Measurements from ENCODE around the gene SEBOX.

The SEBOX gene

GRCh38 chr17:28364665-28365363 is at the start of gene SEBOX:
Gene SEBOX, minus strand, starts transcription at chr17:28365199. Its CDS starts 48 bp downstream, at chr17:28365151.
- DNase-seq, result no peak

- DNase-seq, result no peak
Observed at GRCh38 chr17:28413804-28414203, 48.8 kb upstream of the SEBOX start.

- DNase-seq, result no peak
Observed at GRCh38 chr17:28412099-28412498, 47.1 kb upstream of the SEBOX start.

- no peak for DNase-seq
Observed at GRCh38 chr17:28407974-28408306, 42.9 kb upstream of the SEBOX start.

GRCh38 chr17:28407130-28407973 is 42.4 kb upstream of the SEBOX start:
- no peak for DNase-seq

GRCh38 chr17:28406473-28406814 is 41.4 kb upstream of the SEBOX start:
- DNase-seq, result peak; percentile 29

- DNase-seq, result peak; percentile 40
Observed at GRCh38 chr17:28405632-28406472, 40.9 kb upstream of the SEBOX start, which contains the start of gene SLC46A1. Gene SLC46A1, minus strand, starts transcription at chr17:28406212. Its CDS starts 98 bp downstream, at chr17:28406114.

GRCh38 chr17:28404812-28405570 is 40.0 kb upstream of the SEBOX start:
- no peak for DNase-seq

- DNase-seq, result no peak
Observed at GRCh38 chr17:28404461-28404811, 39.4 kb upstream of the SEBOX start.

GRCh38 chr17:28404007-28404406 is 39.0 kb upstream of the SEBOX start:
- no peak for DNase-seq

GRCh38 chr17:28402844-28403243 is 37.8 kb upstream of the SEBOX start:
- no peak for DNase-seq

- DNase-seq, result no peak
Observed at GRCh38 chr17:28402224-28402630, 37.2 kb upstream of the SEBOX start.

- DNase-seq, result no peak
Observed at GRCh38 chr17:28399808-28400207, 34.8 kb upstream of the SEBOX start.

- DNase-seq, result no peak
Observed at GRCh38 chr17:28398280-28398981, 33.4 kb upstream of the SEBOX start.

- no peak for DNase-seq
Observed at GRCh38 chr17:28397687-28398279, 32.8 kb upstream of the SEBOX start.

GRCh38 chr17:28397275-28397674 is 32.3 kb upstream of the SEBOX start:
- DNase-seq, result no peak

GRCh38 chr17:28396635-28397239 is 31.7 kb upstream of the SEBOX start:
- no peak for DNase-seq

- no peak for DNase-seq
Observed at GRCh38 chr17:28395968-28396367, 31.0 kb upstream of the SEBOX start.

- no peak for DNase-seq
Observed at GRCh38 chr17:28395426-28395825, 30.4 kb upstream of the SEBOX start.

- no peak for DNase-seq
Observed at GRCh38 chr17:28394337-28395116, 29.5 kb upstream of the SEBOX start.

All from hematopoietic multipotent progenitor cell treated with erythropoietin and hydrocortisone succinate and interleukin-3 and kit ligand, for 8 days (in vitro differentiated cells).